Astrocyte of the cerebellum (primary cell): Measurements from ENCODE around the gene WLS.
A peak's percentile ranks its signal among the peaks of the same experiment; 100 is the strongest.

Experiments used
- DNase-seq: peaks from one replicate; pipeline ENCODE4 v3.0.0-alpha.2; 2011; ENCODE audit warnings: low read depth
- H3K4me3 ChIP-seq: 2 replicates; pipeline ENCODE4 v1.5.1; 2011; ENCODE audit warnings: mild to moderate bottlenecking, low read depth, low read length, moderate library complexity
- in situ Hi-C: cut with HindIII; loops from 2 replicates; pipeline ENCODE4 v1.10.0; 2017; ENCODE audit warnings: low sequenced_read_pairs
- TF ChIP-seq, protein P1 (sequence below): IDR thresholded peaks from 2 replicates; pipeline ENCODE4 v1.5.1; 2012; ENCODE audit warnings: low read length, low read depth, moderate library complexity, mild to moderate bottlenecking; ENCODE audit errors: missing control alignments

WLS gene

DNA sequence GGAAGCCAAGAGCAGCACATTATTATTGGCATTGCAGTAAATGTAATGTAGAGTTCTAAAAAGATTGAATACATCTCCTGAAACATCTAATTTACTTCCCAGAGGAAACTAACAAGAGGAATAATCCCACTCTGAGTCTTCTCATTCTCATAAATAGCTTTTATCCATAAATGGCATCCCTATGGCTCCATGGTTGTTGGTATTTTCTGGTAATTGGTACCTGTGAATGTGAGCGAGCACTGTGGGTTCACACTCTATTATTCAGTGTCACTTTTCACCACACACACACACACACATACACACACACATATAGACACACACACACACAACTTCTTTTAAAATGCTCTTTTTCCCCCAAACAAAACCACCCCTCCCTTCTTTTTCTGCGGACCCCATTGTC, 4.7 kb upstream of the WLS start:
- no peak overlapping the region for H3K4me3 ChIP-seq
- TF ChIP-seq, protein P1, sequence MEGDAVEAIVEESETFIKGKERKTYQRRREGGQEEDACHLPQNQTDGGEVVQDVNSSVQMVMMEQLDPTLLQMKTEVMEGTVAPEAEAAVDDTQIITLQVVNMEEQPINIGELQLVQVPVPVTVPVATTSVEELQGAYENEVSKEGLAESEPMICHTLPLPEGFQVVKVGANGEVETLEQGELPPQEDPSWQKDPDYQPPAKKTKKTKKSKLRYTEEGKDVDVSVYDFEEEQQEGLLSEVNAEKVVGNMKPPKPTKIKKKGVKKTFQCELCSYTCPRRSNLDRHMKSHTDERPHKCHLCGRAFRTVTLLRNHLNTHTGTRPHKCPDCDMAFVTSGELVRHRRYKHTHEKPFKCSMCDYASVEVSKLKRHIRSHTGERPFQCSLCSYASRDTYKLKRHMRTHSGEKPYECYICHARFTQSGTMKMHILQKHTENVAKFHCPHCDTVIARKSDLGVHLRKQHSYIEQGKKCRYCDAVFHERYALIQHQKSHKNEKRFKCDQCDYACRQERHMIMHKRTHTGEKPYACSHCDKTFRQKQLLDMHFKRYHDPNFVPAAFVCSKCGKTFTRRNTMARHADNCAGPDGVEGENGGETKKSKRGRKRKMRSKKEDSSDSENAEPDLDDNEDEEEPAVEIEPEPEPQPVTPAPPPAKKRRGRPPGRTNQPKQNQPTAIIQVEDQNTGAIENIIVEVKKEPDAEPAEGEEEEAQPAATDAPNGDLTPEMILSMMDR = no peak
- DNase-seq = no peak
- in situ Hi-C loops = no loop called here

DNA sequence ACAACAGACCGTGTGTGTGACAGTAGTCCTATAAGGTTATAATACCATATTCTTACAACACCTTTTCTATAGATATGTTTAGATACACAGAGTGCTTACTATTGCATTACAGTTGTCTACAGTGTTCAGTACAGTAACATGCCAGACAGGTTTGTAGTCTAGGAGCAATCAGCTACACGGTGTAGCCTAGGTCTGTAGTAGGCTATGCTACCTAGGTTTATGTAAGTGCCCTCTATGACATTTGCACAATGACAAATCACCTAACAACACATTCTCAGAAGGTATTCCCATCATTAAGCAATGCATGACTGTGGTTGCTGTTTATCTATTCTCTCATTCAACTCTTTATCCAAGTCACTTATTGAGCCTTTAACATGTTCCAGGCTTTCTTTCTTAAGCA, 1.8 kb upstream of the WLS start:
- in situ Hi-C loops = no loop called here
- H3K4me3 ChIP-seq = no peak overlapping the region
- TF ChIP-seq, protein P1 = no peak

DNA sequence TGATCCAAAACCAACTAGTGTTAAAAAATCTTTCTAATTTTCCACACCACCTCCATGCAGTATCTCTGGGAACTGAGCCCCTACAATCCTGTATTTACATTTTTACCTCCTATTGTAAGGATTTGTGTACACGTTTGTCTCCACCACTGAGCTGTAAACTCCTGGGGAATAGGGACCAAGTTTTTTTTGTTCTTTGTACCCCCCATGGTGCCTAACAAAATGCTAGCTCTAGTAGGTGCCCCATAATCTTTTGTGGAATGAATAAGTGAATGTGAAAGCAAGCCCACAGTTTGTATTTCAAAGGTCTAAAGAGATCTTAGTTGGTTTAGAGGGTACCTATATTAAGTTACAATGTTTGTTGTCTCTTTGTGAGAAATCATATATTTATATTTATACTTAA, 879 bp upstream of the WLS start:
- in situ Hi-C loops = no loop called here
- TF ChIP-seq, protein P1 = no peak
- peak overlapping the region; percentile 86 for H3K4me3 ChIP-seq
- no peak for DNase-seq

More for the DNA sequence above, 1.8 kb upstream of the WLS start:
- DNase-seq = no peak

DNA sequence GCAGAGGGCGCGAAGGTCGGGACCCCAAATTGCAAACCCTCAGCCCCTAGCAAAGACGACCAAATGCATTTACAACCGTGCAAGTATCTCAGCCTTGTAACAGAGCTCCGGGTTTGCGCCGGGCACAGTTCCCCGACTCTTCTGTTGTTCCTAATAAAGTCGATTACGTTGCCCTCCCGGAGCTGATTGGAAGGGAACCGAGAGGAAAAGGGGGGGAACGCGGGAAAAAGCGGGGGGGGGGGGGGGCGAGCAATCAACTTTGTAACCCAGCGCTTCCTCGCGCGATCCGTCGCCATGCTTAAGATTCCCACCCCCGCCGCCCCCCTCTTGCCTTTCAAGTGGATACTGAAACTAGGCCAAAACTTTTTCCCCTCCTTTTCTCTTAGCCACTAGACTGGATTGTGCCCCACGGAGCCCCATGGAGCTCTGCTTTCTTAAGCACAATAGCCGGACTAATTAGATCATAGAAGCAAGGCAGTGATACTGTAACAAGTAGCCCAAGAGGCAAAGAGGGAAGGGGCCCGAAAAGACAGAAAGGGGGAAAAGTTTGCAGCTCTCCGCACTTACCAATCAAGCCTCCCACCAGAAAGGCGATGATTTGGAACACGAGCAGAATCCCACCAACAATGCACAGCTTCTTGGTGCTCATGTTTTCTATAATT, 565 bp downstream of the WLS start:
- H3K4me3 ChIP-seq = peak overlapping the region; percentile 86
- in situ Hi-C loops = no loop called here
- peak; percentile 55 for DNase-seq
- TF ChIP-seq, protein P1 = peak; percentile 3

DNA sequence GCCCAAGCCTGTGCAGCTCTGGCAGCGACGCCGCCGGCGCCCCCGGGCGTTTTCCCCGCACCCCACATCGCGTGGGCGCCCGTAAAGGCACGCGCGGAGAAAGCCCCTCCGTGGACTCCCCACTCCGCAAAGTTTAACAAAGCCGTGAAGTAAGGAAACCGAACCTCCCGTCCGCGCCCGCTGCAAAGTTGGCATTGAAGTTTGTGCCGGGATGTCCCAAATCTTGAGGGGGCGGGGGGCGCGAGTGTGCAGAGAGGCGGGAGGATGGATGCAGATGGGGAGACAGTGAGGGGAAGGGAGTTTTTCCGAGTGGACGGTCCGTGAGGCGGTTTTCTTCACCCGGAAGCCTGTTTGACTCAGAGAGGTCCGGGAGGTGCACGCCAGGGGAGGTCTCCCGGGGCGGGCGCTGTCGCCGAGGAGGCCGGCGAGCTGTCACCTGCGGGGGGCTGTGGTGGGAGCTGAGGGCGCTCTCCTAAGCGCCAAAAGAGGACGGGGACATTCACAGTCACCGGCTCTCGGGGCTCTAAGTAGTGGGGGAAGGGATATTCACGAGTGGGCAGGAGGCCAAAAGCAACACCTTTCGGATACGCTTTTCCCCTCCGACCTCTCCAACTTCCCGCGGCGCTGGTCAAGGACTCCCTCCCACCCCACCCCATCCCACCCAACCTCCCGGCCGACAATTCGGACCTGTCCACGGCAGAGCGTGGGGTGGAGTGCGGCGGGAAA, 1.3 kb downstream of the WLS start:
- TF ChIP-seq, protein P1 = no peak
- in situ Hi-C loops = no loop called here
- DNase-seq = no peak
- H3K4me3 ChIP-seq = peak overlapping the region; percentile 86

DNA sequence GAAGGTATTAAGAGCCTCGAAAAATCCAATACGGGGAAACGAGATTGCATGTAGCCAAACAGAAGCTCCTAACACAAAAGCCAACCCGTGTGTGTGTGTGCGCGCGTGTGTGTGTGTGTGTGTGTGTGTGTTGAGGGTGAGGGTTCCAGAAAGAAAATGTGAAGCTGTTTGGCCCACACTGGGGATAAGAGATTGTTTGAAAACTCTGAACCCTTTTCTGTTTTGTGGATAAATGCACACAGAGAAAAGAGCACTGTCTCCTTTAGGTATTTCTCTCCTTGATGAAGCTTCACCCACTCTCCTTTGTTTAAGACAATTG, 1.9 kb downstream of the WLS start:
- in situ Hi-C loops = no loop called here
- TF ChIP-seq, protein P1 = no peak
- no peak for DNase-seq
- H3K4me3 ChIP-seq = peak overlapping the region; percentile 86
